ENCODE results near the gene CERK. TPM values are rescaled to one million over a fixed set of nuclear protein-coding genes. Genes with fewer than 3 reads are reported as not detected.
A peak's percentile ranks its signal among the peaks of the same experiment; 100 is the strongest.

CERK gene
- total RNA-seq, 1 experiment from 2014 or later = 34.8 TPM

DNA sequence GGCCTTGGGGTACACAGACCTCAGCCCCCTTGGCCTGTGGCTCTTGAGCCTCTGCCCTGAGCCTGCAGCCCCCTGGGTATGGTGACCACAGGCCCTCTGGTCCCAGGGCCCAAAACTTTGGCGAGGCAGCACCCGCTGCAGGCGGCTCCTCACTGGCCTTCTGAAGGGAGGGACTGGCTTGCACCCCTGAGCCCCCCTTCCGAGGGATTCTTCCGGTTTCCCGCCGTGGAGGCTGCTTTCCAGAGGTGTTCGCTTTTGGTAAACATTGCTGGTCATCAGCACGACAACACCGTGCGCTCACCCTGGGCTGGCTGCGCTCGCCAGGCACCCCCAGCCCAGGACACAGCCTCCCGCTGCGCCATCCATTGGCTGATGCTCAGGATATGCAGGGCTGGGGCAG lies 75.8 kb downstream of the CERK start:
- DNase-seq (ENCODE audit: low read depth) = no peak
- in situ Hi-C loops (cut with HindIII; ENCODE audit: low pct_unique_long_range_greater_than_20kb, low sequenced_read_pairs) = no loop called here

DNA sequence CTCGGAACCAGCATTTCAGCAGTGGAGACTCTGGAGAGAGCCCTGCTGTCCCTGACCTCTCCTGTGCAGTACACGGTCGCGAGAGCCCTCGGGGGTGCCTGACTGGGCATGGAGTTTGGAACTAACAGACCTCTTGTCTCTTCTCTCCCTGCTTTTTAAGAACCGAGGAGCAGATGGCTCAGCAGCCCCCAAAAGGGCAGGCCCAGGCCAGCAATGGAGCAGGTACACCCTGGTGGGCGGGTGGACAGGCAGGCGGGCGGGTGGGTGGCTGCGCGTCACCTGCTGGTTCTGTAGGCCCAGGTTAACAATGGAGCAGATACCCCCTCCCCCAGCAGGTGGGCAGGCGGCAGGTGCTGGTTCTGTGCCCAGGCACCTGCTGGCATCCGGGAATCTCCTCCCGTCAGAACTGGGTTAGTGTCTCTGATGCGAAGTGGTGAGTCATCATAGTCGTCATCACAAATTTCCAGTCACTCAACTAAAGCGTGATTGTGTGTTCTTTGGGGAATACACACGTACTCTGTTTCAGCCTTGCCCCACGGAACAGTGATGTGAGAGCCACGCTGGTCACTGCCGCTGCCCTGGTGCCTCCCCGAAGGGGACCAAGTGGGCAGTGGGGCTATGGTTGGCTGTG lies 76.7 kb downstream of the CERK start:
- in situ Hi-C loops (cut with HindIII; ENCODE audit: low pct_unique_long_range_greater_than_20kb, low sequenced_read_pairs) = no loop called here

DNA sequence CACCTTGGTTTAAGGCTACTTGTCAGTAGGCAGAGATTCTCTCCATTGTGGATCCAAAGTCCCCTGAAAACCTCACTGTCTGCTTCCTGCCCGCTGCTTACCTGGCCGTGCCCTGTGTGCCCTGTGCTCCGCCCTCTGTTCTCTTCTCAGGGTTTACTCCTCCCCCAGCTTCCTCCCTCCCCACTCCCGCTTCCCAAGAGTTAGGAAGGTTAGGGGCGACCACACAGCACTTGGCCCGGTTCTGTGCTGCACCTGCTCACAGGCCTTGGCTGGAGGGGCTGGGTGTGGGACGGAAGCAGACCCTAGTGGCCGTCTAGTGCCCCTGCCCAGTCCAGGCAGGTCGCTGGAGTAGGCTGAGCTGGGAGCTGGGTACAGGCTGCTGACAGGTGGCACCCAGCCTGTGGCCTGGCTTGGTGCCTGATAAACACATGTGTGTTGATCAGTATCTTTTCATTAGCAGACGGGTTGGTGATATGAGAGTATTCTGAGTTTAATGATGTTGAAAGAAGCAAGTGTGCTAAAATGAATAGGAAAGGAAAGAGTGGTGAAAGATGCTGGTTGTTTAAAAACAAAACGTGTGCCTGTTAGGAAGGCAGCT lies 77.3 kb downstream of the CERK start:
- in situ Hi-C loops (cut with HindIII; ENCODE audit: low pct_unique_long_range_greater_than_20kb, low sequenced_read_pairs) = no loop called here
- DNase-seq (ENCODE audit: low read depth) = no peak

More for the DNA sequence above, 76.7 kb downstream of the CERK start:
- DNase-seq (ENCODE audit: low read depth) = peak; percentile 42

DNA sequence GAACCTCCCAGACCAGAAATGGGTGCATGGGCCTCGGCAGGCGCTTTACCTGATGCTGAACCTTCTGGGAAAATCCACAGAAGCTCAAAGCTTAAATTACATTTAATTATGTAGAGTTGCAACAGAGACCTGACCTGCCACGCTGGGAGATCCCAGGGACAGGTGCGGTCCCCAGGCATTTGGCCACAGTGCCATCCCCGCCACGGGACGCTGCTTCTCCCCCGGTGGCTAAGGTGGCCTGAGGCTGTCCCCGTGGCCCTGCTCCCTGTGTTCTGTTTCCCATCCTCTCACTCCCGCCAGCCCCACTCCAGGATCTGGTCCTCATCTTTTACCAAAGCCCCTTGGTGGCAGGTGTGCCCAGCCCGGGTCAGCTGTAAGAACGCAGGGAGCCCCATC lies 78.3 kb downstream of the CERK start:
- in situ Hi-C loops (cut with HindIII; ENCODE audit: low pct_unique_long_range_greater_than_20kb, low sequenced_read_pairs) = no loop called here
- DNase-seq (ENCODE audit: low read depth) = no peak

DNA sequence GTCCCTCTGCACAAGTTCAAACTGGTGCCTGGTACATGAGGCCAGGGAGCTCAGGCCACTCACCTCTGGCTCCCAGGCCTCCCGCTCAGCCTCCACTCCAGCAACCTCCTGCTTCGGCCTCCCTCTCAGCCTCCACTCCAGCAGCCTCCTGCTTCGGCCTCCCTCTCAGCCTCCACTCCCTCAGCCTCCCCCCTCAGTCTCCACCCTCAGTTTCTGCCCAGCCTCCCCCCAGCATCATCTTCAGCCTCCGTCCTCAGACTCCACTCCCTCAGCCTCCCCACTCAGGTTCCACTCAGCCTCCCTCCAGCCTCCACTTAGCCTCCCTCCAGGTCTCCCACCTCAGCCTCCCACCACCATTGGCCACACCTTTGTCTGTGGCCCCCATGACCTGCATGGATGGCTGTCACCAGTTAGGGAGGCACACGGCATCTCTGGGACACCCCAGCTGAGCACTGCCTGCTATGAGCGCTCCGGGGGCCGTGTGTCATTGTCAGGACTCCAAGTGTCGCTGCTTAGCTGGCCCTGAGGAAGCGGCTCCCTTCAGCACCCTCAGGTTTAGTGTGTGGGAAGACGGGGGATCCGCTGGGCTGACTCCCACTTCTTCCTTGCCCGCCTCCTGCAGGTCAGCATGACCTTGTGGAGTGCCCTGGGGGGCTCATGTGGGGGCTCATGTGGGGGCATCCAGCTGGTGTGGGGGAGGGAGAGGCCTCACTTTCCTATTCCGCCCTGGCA lies 78.8 kb downstream of the CERK start:
- no peak for DNase-seq (ENCODE audit: low read depth)
- in situ Hi-C loops (cut with HindIII; ENCODE audit: low pct_unique_long_range_greater_than_20kb, low sequenced_read_pairs) = no loop called here

DNA sequence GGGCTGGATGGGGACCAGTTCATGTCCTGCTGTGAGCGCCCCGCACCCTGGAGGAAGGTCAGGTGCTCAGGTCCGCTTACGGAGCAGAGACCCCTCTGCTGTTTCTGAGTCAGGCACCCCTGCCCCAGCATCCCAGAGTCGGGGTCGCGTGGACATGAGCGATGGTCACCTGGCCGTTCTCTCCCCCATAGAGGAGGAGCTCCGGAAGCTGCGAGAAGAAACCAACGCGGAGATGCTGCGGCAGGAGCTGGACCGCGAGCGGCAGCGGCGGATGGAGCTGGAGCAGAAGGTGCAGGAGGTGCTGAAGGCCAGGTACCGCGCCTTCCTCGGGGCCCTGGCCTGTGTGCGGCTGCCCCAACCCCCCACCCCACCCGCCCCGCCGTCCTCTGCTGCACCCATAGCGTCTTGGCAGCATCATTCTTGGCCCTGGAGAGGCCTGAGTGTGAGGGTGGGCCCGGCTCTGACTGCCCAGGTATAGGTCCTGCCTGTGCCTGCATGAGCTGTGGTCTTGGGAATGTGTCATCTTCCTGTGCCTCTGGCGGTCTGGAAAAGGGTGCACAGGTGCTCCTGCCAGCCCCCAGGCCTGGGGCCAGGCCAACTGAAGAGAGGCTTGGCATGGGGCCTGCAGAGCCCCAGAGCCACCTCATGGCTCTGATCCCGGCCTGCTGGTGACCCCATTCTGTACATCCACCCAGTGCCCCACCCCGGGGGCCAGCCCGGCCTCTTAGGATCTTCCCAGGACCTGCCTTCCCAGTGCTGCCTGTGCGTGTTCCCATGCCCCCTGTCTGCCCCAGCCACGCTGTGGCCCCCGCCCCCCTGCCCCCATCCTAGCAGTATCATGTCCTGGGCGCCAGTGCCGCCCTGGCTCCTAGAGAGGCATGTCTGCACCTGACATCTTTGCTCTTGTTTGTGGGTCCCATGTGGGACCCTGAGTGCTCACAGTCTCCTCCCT lies 79.8 kb downstream of the CERK start:
- in situ Hi-C loops (cut with HindIII; ENCODE audit: low pct_unique_long_range_greater_than_20kb, low sequenced_read_pairs) = no loop called here
- no peak for DNase-seq (ENCODE audit: low read depth)

DNA sequence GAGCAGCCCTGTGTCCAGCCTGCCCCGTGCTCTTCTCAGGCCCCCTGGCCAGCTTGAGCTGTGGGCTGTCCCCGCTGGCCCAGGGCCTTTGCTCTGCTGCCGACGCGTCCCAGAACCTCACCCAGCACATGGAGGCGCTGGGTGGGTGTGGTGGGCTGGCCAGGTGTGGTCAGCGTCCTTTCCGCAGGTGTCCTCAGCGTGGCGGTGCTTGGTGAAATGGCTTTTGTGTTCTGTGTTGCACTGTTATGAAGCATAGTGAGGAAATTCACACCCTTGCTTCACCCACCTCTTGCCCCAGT lies 80.4 kb downstream of the CERK start:
- in situ Hi-C loops (cut with HindIII; ENCODE audit: low pct_unique_long_range_greater_than_20kb, low sequenced_read_pairs) = no loop called here
- DNase-seq (ENCODE audit: low read depth) = no peak

DNA sequence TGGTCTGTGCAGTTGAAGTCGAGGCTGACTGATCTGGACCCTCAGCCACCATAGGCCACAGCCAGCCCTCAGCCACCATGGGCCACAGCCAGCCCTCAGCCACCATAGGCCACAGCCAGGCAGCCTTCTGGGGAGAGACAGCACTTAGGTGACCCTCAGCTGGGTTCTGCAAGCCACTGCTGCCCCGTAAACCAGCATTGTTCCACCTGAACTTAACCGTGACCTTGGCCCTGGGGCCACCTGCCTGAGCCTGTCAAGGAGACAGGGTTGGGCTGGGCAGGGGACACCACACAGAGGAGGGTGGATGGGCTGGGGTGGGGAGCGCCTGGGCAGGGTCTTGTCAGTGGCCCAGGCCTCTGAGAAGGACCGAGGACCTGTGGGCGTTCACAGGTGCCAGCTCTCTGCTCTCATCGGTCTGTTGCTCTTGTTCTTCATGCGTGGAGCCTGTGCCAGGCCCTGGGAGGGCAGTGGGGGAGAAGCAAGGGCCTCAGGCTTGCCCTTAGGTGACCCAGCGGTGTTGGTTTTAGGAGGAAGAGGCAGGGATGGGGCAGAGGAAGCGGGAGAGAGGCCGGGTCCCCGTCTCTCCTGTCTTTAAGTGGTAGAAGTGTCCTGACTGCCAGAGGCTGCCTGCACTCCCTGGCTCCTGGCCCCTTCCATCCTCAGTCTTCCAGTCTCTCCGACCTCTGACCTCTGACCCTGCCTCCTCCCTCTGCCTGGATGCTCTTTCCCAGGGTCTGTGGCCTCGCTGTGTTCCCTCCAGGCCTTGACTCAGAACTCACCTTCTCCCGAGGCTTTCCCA lies 81.0 kb downstream of the CERK start:
- in situ Hi-C loops (cut with HindIII; ENCODE audit: low pct_unique_long_range_greater_than_20kb, low sequenced_read_pairs) = no loop called here
- no peak for DNase-seq (ENCODE audit: low read depth)

DNA sequence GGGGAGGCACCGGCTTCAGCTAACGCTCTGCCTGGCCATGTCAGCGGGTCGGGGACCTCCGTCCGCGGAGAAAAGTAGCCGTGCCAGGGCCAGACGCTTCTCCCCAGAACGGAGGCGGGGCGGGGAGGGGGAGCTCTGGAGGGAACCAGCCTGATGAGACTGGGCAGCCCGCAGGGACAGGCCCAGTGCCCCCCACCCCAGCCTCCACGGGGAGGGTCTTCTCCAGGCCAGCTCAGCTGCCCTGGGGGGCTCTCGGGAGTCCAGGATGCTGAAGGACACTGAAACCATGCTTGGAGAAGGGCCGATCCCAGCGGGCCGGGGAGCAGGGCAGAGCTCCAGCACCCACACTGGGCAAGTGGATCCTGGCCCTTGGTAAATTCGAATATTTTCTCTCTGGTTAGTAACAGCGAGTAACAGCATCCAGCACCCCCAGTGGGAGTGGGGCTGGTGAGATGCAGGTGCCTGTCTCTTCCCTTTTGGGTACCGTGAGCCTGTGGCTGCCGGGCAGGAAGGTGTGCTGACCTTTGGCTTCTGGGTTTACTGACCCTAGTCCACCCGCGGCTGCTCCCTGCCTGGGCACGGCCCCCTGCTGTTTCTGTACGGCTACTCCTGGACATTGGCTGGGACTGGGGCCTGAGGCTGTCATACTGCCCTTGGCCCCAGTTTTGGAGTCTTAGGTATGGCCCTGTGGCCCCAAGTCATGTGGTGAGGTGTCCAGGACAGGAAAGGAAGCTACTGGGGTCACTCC lies 82.0 kb downstream of the CERK start:
- in situ Hi-C loops (cut with HindIII; ENCODE audit: low pct_unique_long_range_greater_than_20kb, low sequenced_read_pairs) = no loop called here
- DNase-seq (ENCODE audit: low read depth) = no peak

DNA sequence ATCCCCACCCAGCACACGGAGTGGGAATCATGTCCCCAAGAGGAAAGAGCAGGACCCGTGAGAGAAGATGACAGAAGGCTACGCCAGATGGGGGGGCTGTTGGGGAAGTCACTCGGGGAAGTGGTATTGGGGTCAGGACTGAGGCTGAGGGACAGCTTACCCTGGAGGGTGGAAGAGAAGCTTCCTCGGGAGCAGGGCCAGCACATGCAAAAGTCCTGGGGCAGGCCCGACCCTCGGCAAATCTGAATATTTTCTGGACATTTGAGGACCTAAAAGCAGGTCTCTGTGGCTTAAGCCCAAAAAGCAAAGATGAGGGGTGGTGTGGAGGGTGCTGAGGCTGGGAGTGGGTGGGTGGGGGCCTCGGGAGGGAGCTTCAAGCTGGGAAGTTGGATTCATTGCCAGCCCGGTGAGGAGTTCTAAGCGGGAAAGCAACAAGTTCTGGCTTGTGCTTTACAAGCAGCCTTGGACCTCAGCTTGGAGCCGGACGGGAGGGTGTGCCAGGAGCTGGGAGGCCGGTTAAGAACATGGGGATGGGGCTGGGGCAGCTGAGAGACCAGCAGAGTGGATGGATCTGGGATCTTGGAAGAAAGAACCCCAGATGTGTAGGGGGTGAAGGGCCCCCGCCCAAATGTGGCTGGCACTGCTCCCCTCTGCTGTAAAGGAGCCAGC lies 83.0 kb downstream of the CERK start:
- in situ Hi-C loops (cut with HindIII; ENCODE audit: low pct_unique_long_range_greater_than_20kb, low sequenced_read_pairs) = no loop called here
- no peak for DNase-seq (ENCODE audit: low read depth)

GRCh38 chr22:46654426-46654825 lies 83.6 kb downstream of the CERK start:
- in situ Hi-C loops (cut with HindIII; ENCODE audit: low pct_unique_long_range_greater_than_20kb, low sequenced_read_pairs) = no loop called here
- no peak for DNase-seq (ENCODE audit: low read depth)

GRCh38 chr22:46653596-46653995 lies 84.5 kb downstream of the CERK start:
- in situ Hi-C loops (cut with HindIII; ENCODE audit: low pct_unique_long_range_greater_than_20kb, low sequenced_read_pairs) = no loop called here
- no peak for DNase-seq (ENCODE audit: low read depth)

DNA sequence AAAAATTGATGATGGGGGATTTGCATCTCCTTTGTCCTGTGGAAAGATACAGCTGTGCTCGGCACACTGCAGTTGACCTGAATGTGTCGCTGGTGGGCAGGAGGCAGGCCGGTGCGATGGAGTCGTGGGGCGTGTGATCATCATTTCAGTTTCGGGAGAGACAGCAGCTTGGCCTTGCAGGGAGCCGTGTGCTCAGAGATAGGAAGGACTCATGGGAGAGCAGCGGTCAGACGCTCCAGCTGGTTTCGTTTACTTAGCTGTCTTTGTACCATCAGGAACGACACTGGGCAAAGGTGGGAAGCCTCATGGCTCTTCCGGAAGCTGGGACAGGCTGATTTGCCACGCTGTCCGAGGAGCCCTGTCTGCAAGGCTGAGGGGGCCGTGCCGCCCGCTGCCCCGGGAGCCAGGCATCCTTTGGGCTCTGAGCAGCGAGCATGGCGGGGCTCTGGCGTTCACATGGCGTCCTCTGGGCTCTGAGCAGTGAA lies 85.2 kb downstream of the CERK start:
- in situ Hi-C loops (cut with HindIII; ENCODE audit: low pct_unique_long_range_greater_than_20kb, low sequenced_read_pairs) = no loop called here
- DNase-seq (ENCODE audit: low read depth) = no peak

- no peak for DNase-seq (ENCODE audit: low read depth)
- in situ Hi-C loops (cut with HindIII; ENCODE audit: low pct_unique_long_range_greater_than_20kb, low sequenced_read_pairs) = no loop called here
Observed at GRCh38 chr22:46652081-46652846, 85.8 kb downstream of the CERK start.

DNA sequence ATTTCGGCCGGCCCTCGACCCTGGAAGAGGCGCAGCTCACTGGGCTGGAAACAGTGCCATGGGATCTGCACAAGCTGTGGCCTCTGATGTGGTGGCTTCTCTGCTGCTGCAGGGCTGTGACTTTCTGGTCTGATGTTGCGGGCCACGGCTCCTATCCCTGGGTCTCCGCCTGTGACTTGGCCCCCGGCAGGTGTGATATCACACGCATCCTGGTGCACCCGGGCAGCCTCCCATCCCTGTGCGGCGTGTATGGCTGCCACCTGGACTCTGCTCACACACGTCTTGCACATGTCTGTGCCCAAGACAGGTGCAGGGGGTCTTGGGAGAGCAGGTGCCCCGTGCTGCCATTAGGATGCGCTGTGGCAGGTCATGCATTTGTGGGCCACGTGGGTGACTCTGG lies 86.7 kb downstream of the CERK start:
- in situ Hi-C loops (cut with HindIII; ENCODE audit: low pct_unique_long_range_greater_than_20kb, low sequenced_read_pairs) = no loop called here
- no peak for DNase-seq (ENCODE audit: low read depth)

DNA sequence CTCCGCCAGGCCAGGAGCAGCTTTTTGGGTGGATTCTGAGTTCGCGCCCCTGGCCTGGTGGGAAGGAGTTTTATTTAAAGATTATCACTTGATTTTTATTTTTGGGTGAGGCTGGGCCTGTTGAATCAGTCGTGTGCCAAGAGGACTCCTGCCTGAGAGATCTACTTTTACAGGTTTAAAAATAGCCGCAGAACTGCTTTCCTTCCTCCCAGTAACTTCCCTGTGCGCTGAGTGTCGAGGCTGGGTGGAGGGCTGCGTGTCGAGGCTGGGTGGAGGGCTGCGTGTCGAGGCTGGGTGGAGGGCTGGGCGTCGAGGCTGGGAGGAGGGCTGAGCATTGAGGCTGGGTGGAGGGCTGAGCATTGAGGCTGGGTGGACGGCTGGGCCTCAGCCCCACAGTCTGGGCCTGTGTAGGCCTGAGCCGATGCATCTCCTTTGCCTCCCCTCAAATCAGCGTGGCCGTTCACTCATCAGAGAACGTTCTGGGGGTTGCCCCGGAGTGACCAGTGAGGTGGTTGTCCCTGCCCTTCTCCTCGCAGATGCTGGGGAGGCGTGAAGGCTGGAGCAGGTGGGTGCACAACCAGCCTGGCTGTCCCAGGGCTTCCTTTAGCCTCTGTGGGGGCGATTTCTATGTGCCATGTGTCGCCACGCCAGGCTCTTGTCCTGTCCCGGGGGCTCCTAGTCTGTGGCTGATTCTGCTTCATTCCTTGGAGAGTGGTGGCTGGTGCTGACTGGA lies 87.8 kb downstream of the CERK start:
- in situ Hi-C loops (cut with HindIII; ENCODE audit: low pct_unique_long_range_greater_than_20kb, low sequenced_read_pairs) = no loop called here
- no peak for DNase-seq (ENCODE audit: low read depth)

Data from Caki2 (cell line).